K562 (cell line): ENCODE results near the gene GDF2.

Source experiments
- EHMT2 ChIP-seq: fragments of 450-650 bp; IDR thresholded peaks from 2 replicates; pipeline ENCODE4 v1.6.1; 2018; ENCODE audit warnings: antibody characterized with exemption
- EP300 ChIP-seq: IDR thresholded peaks from 2 replicates; pipeline ENCODE4 v1.6.1; 2012; ENCODE audit warnings: low read length, improper control_type of control experiment
- NFYB ChIP-seq: IDR thresholded peaks from 2 replicates; pipeline ENCODE4 v1.6.1; 2011; ENCODE audit warnings: mild to moderate bottlenecking, moderate library complexity; ENCODE audit not compliant: insufficient read length; ENCODE audit errors: extremely low read depth
- POLR2A ChIP-seq: fragments of 450-650 bp; conservative IDR thresholded peaks from 2 replicates; pipeline ENCODE4 v1.6.1; 2016
- SMARCE1 ChIP-seq: fragments of 450-650 bp; IDR thresholded peaks from 2 replicates; pipeline ENCODE4 v1.7.1; 2016; ENCODE audit warnings: mild to moderate bottlenecking
- ZBTB49 ChIP-seq: sonication (generic); formaldehyde crosslinking; IDR thresholded peaks from 2 replicates; pipeline ENCODE4 v1.8.0; 2022; ENCODE audit warnings: missing genetic modification reagents, mild to moderate bottlenecking, borderline replicate concordance
- ZNF143 ChIP-seq: sonication (generic); formaldehyde crosslinking; IDR thresholded peaks from 2 replicates; pipeline ENCODE4 v1.9.0; 2022; ENCODE audit warnings: mild to moderate bottlenecking, missing genetic modification reagents
- TF ChIP-seq, protein P1 (sequence below): fragments of 450-650 bp; IDR thresholded peaks from 2 replicates; pipeline ENCODE4 v1.7.1; 2018; ENCODE audit warnings: mild to moderate bottlenecking, low read depth; ENCODE audit not compliant: partially characterized antibody
- TF ChIP-seq, protein P2 (sequence below), 2 experiments: fragments of 450-650 bp; IDR thresholded peaks; 2 replicates each; pipeline ENCODE4 v1.6.1; 2016; ENCODE audit warnings: mild to moderate bottlenecking in 2 of 2, borderline replicate concordance in 1 of 2, low read depth in 1 of 2, moderate library complexity in 1 of 2

- TF ChIP-seq, protein P1, sequence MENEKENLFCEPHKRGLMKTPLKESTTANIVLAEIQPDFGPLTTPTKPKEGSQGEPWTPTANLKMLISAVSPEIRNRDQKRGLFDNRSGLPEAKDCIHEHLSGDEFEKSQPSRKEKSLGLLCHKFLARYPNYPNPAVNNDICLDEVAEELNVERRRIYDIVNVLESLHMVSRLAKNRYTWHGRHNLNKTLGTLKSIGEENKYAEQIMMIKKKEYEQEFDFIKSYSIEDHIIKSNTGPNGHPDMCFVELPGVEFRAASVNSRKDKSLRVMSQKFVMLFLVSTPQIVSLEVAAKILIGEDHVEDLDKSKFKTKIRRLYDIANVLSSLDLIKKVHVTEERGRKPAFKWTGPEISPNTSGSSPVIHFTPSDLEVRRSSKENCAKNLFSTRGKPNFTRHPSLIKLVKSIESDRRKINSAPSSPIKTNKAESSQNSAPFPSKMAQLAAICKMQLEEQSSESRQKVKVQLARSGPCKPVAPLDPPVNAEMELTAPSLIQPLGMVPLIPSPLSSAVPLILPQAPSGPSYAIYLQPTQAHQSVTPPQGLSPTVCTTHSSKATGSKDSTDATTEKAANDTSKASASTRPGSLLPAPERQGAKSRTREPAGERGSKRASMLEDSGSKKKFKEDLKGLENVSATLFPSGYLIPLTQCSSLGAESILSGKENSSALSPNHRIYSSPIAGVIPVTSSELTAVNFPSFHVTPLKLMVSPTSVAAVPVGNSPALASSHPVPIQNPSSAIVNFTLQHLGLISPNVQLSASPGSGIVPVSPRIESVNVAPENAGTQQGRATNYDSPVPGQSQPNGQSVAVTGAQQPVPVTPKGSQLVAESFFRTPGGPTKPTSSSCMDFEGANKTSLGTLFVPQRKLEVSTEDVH = no peak
- TF ChIP-seq, protein P2, sequence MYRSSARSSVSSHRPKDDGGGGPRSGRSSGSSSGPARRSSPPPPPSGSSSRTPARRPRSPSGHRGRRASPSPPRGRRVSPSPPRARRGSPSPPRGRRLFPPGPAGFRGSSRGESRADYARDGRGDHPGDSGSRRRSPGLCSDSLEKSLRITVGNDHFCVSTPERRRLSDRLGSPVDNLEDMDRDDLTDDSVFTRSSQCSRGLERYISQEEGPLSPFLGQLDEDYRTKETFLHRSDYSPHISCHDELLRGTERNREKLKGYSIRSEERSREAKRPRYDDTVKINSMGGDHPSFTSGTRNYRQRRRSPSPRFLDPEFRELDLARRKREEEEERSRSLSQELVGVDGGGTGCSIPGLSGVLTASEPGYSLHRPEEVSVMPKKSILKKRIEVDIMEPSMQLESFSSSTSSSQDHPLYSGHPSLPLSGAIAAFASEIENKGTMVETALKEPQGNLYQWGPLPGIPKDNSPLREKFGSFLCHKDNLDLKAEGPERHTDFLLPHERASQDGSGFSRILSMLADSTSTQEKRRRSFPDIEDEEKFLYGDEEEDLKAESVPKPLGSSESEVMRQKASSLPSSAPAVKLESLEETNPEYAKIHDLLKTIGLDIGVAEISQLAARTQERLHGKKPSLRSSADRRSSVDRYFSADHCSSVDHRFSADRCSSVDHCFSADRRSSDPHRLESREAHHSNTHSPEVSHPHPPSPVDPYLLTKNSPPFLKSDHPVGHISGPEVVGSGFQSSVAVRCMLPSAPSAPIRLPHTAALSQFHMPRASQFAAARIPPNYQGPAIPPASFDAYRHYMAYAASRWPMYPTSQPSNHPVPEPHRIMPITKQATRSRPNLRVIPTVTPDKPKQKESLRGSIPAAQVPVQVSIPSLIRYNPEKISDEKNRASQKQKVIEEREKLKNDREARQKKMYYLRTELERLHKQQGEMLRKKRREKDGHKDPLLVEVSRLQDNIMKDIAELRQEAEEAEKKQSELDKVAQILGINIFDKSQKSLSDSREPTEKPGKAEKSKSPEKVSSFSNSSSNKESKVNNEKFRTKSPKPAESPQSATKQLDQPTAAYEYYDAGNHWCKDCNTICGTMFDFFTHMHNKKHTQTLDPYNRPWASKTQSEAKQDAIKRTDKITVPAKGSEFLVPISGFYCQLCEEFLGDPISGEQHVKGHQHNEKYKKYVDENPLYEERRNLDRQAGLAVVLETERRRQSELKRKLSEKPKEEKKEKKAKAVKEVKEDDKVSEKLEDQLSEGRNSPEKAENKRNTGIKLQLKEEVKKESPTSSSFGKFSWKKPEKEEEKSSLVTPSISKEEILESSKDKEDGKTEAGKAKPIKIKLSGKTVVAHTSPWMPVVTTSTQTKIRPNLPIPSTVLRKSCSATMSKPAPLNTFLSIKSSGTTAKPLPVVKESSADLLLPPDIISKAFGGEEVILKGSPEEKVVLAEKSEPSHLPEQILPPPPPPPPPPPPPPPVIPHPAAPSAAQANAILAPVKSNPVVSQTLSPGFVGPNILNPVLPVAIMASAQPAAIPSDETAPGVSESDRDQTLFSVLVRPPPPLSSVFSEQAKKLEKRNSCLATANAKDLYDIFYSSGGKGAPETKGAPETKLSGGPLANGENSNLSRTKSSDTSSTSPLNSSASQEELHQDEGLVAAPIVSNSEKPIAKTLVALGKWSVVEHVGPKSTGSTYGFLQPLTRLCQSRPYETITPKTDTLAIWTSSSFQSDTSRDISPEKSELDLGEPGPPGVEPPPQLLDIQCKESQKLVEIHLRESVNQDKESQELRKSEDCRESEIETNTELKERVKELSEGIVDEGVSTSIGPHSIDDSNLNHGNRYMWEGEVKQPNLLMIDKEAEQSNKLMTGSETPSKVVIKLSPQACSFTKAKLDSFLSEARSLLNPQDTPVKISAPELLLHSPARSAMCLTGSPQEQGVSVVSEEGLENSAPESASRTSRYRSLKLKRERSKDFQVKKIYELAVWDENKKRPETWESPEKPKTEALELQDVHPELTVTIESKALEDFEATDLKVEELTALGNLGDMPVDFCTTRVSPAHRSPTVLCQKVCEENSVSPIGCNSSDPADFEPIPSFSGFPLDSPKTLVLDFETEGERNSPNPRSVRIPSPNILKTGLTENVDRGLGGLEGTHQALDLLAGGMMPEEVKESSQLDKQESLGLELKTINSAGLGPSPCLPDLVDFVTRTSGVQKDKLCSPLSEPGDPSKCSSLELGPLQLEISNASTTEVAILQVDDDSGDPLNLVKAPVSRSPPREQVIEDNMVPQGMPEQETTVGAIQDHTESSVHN (IDR thresholded peaks at IDR 0.05; ENCODE audit: borderline replicate concordance in 1 of 2, low read depth in 1 of 2) = no peak
- no peak for TF ChIP-seq NFYB
- no peak for TF ChIP-seq ZBTB49 (CRISPR knock-in tag)
- no peak for TF ChIP-seq EP300
- TF ChIP-seq SMARCE1 = no peak
- no peak for TF ChIP-seq POLR2A
- TF ChIP-seq EHMT2 = no peak
- TF ChIP-seq ZNF143 = no peak
Observed at GRCh38 chr10:47350671-47351640, 28.7 kb downstream of the GDF2 start.
